ENCODE results near the gene ELMO1. TPM values are rescaled to one million over a fixed set of nuclear protein-coding genes. Genes with fewer than 3 reads are reported as not detected.

Gene ELMO1
- total and polyA plus RNA-seq, 10 of the 15 experiments (the other 5 are each of a cell fraction or from before 2014, with no cell fraction given): 22.6 to 85.9 (median 56.6) TPM

DNA sequence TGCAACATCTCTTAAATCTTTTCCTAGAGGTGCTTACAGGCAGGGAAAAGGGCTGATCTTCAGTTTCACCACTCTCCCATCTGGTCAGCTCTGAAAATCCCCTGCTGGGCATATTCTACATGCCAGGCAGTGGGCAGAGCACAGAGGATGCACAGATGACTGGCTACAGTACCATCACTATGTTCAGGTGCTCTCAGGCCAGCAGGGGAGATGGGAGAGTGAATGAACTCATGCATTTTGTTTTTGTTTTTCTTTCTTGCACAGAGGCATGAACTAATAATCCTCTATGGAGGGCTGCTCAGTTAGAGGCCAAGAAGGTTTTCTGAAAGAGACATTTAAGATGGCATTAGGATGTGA is 19.3 kb downstream of the ELMO1 start:
- no peaks in the 10 kb centered on the region for H3K27me3 ChIP-seq (replicated peaks in 1 of 2; ENCODE audit: control insufficient read depth in 2 of 2, insufficient read depth in 2 of 2, low read length in 1 of 2)
- no peak overlapping the region for H3K4me2 ChIP-seq (ENCODE audit: control insufficient read depth, insufficient read depth)
- no peak overlapping the region for H3K4me3 ChIP-seq
- intact Hi-C loops (cut with micrococcal nuclease; ENCODE audit: unreplicated experiment) (no loop called here), in situ Hi-C loops (cut with MboI) (no loop called here)
- no peaks in the 10 kb centered on the region for H4K20me1 ChIP-seq (ENCODE audit: control insufficient read depth, insufficient read depth)
- ATAC-seq (no peak), DNase-seq (ENCODE audit: low read depth, low spot score) (no peak), FAIRE-seq (no peak)
- H3K36me3 ChIP-seq (ENCODE audit: control insufficient read depth in 2 of 2, insufficient read depth in 2 of 2, low read length in 1 of 2): no peaks in the 10 kb centered on the region
- ChIA-PET SMC1A (ENCODE audit: uncharacterized antibody, unreplicated experiment) (no interaction called here), CTCF (no interaction called here), RAD21 (ENCODE audit: unreplicated experiment) (no interaction called here), POLR2A (no interaction called here)
- no peaks in the 10 kb centered on the region for H3K79me2 ChIP-seq (ENCODE audit: control insufficient read depth, insufficient read depth, low read length)
- H3K9ac ChIP-seq (ENCODE audit: control insufficient read depth, insufficient read depth, low read length): no peak overlapping the region
- H3K9me3 ChIP-seq (replicated peaks; ENCODE audit: control insufficient read depth, insufficient read depth, low read length): no peaks in the 10 kb centered on the region
- TF ChIP-seq, protein P1, sequence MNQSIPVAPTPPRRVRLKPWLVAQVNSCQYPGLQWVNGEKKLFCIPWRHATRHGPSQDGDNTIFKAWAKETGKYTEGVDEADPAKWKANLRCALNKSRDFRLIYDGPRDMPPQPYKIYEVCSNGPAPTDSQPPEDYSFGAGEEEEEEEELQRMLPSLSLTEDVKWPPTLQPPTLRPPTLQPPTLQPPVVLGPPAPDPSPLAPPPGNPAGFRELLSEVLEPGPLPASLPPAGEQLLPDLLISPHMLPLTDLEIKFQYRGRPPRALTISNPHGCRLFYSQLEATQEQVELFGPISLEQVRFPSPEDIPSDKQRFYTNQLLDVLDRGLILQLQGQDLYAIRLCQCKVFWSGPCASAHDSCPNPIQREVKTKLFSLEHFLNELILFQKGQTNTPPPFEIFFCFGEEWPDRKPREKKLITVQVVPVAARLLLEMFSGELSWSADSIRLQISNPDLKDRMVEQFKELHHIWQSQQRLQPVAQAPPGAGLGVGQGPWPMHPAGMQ (IDR thresholded peaks at IDR 0.05; ENCODE audit: borderline replicate concordance): no peak
- TF ChIP-seq KLF5 (IDR thresholded peaks at IDR 0.05; ENCODE audit: partially characterized antibody) (no peak), RUNX3 (IDR thresholded peaks at IDR 0.05; ENCODE audit: low read length) (no peak), FOXM1 (IDR thresholded peaks at IDR 0.05; ENCODE audit: low read depth, low read length) (no peak)
- no peak overlapping the region for H3K27ac ChIP-seq (ENCODE audit: control insufficient read depth, insufficient read depth)
- H3K4me1 ChIP-seq (ENCODE audit: control insufficient read depth, insufficient read depth, low read length): no peaks in the 10 kb centered on the region
- no peak overlapping the region for H2AFZ ChIP-seq (ENCODE audit: control insufficient read depth, low read depth, low read length)
- no TSS peak for BruUV-seq (replicated peaks)

DNA sequence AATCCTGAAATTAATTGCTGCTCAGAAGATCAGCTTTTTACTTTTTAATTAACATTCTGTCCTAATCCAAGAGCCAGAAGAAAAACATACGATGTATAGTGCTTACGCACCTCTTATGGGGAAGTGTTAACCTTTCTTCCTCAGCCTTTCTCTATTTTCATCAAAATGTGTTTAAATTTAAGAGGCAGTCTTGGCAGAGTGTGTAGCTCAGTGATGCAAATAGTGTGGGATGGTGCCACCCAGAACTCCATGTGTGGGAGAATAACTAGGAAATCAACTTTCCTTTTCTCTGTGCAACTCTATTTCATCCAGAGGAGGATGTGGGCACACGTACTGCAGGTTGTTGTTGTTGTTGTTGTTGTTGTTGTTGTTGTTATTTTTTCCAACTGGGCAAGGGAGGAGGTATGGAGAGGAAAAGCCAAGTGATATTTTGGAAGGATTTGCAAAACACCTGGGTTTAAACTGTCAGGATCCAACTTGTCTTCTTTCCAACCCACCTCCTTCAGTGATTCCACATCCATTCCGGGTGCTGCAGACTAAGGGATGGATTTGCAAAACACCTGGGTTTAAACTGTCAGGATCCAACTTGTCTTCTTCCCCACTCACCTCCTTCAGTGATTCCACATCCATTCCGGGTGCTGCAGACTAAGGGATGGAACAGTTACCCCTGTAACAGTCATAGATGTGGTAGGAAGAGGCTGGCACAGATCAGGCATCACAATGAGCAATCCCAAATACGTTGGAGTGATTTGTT is 19.8 kb downstream of the ELMO1 start:
- H3K4me3 ChIP-seq: no peak overlapping the region
- intact Hi-C loops (cut with micrococcal nuclease; ENCODE audit: unreplicated experiment): no loop called here
- no peaks in the 10 kb centered on the region for H3K79me2 ChIP-seq (ENCODE audit: control insufficient read depth, insufficient read depth, low read length)
- FAIRE-seq: no peak
- ChIA-PET POLR2A (no interaction called here), CTCF (interaction anchor here (0.7 to 1.0 kb wide), 2 partner anchors 323 to 343 kb away, joined by 3 to 4 read pairs; no protein-coding TSS in a partner anchor), RAD21 (ENCODE audit: unreplicated experiment) (interaction anchor here (1.0 kb wide), 1 partner anchor 20 kb away, joined by 4 read pairs; the partner anchor contains the start of gene ELMO1), SMC1A (ENCODE audit: uncharacterized antibody, unreplicated experiment) (interaction anchor here (0.6 to 0.7 kb wide), 3 partner anchors 23 to 499 kb away, joined by 3 to 4 read pairs (median 3); no protein-coding TSS in a partner anchor)
- H3K36me3 ChIP-seq (ENCODE audit: control insufficient read depth in 2 of 2, insufficient read depth in 2 of 2, low read length in 1 of 2): no peaks in the 10 kb centered on the region
- no TSS peak for BruUV-seq (replicated peaks)
- H3K27me3 ChIP-seq (replicated peaks in 1 of 2; ENCODE audit: control insufficient read depth in 2 of 2, insufficient read depth in 2 of 2, low read length in 1 of 2): no peaks in the 10 kb centered on the region; a peak in 1 of 4 replicates
- H3K4me2 ChIP-seq (ENCODE audit: control insufficient read depth, insufficient read depth): no peak overlapping the region
- no peaks in the 10 kb centered on the region for H3K9me3 ChIP-seq (replicated peaks; ENCODE audit: control insufficient read depth, insufficient read depth, low read length)
- in situ Hi-C loops (cut with MboI): no loop called here
- no peaks in the 10 kb centered on the region for H4K20me1 ChIP-seq (ENCODE audit: control insufficient read depth, insufficient read depth)
- H2AFZ ChIP-seq (ENCODE audit: control insufficient read depth, low read depth, low read length): no peak overlapping the region
- DNase-seq (ENCODE audit: low read depth, low spot score): no peak
- H3K4me1 ChIP-seq (ENCODE audit: control insufficient read depth, insufficient read depth, low read length): no peaks in the 10 kb centered on the region
- 49% methylated on average over 6 of the region's 6 CpGs for WGBS (ENCODE audit: insufficient coverage, insufficient replicate concordance, low lambda C conversion rate, missing lambda C conversion rate)
- ATAC-seq: no peak
- H3K9ac ChIP-seq (ENCODE audit: control insufficient read depth, insufficient read depth, low read length): no peak overlapping the region
- H3K27ac ChIP-seq (ENCODE audit: control insufficient read depth, insufficient read depth): no peak overlapping the region
- TF ChIP-seq, protein P2, sequence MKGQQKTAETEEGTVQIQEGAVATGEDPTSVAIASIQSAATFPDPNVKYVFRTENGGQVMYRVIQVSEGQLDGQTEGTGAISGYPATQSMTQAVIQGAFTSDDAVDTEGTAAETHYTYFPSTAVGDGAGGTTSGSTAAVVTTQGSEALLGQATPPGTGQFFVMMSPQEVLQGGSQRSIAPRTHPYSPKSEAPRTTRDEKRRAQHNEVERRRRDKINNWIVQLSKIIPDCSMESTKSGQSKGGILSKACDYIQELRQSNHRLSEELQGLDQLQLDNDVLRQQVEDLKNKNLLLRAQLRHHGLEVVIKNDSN (IDR thresholded peaks at IDR 0.05; ENCODE audit: borderline replicate concordance, extremely low read length, insufficient read depth, low read depth, low read length): no peak
- TF ChIP-seq SIX5 (IDR thresholded peaks at IDR 0.05; ENCODE audit: low read depth, low read length, severe bottlenecking): no peak
- TF ChIP-seq, protein P3, sequence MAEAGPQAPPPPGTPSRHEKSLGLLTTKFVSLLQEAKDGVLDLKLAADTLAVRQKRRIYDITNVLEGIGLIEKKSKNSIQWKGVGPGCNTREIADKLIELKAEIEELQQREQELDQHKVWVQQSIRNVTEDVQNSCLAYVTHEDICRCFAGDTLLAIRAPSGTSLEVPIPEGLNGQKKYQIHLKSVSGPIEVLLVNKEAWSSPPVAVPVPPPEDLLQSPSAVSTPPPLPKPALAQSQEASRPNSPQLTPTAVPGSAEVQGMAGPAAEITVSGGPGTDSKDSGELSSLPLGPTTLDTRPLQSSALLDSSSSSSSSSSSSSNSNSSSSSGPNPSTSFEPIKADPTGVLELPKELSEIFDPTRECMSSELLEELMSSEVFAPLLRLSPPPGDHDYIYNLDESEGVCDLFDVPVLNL (IDR thresholded peaks at IDR 0.05; ENCODE audit: low read depth, low read length): no peak
- TF ChIP-seq, protein P4, sequence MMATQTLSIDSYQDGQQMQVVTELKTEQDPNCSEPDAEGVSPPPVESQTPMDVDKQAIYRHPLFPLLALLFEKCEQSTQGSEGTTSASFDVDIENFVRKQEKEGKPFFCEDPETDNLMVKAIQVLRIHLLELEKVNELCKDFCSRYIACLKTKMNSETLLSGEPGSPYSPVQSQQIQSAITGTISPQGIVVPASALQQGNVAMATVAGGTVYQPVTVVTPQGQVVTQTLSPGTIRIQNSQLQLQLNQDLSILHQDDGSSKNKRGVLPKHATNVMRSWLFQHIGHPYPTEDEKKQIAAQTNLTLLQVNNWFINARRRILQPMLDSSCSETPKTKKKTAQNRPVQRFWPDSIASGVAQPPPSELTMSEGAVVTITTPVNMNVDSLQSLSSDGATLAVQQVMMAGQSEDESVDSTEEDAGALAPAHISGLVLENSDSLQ (IDR thresholded peaks at IDR 0.05): no peak
- no peak for TF ChIP-seq TCF7 (IDR thresholded peaks at IDR 0.05; ENCODE audit: borderline replicate concordance)
- TF ChIP-seq KLF5 (IDR thresholded peaks at IDR 0.05; ENCODE audit: partially characterized antibody): no peak
- no peak for TF ChIP-seq BRCA1 (IDR thresholded peaks at IDR 0.05; ENCODE audit: low read depth, low read length)
- TF ChIP-seq RB1 (IDR thresholded peaks at IDR 0.05; ENCODE audit: borderline replicate concordance): no peak
- TF ChIP-seq NFYA (IDR thresholded peaks at IDR 0.05; ENCODE audit: borderline replicate concordance, low read depth, low read length): no peak

Measured in GM12878 (cell line).